Measurements from ENCODE around the gene EXOC3L2. TPM values are rescaled to one million over a fixed set of nuclear protein-coding genes. Genes with fewer than 3 reads are reported as not detected.

The EXOC3L2 gene
- total RNA-seq, 1 donor from 2014 or later: 6.1 TPM

DNA sequence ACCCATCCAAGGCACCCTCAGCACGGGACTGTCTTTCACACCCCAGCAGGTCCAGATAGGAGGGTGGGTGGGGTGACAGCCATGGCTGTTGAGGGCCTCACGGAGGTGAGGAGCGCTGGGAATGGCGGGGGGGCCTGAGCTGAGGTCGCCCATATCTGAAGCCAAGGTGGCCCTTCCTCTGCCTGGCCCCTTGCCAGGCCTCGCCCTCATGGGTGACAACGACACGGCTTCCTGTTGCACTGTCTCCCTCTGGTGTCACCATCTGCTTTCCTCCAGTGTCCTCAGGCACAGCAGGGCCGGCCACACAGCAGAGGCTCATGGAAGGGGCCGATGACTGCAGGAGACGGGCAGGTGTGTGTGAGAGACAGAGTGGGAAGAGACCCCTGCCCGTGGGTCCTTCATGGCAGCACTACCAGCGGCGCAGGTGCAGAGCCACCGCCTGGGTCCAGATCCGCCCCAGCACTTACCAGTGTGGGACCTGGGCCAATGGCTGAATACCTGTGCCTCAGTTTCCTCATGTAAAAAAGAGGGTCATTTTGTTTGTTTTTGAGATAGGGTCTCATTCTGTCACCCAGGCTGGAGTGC is 76.3 kb downstream of the EXOC3L2 start:
- intact Hi-C loops (cut with DNase I): no loop called here
- Histone ChIP-seq H3K9me3 (no peaks in the 10 kb centered on the region), H3K4me1 (peaks cover 40% of the 10 kb centered on the region), H3K27ac (no peak overlapping the region), H3K4me3 (no peak overlapping the region), H3K36me3 (no peaks in the 10 kb centered on the region), H3K27me3 (no peaks in the 10 kb centered on the region)
- no peak for DNase-seq (ENCODE audit: extremely low spot score in 2 of 2)
- no peak for TF ChIP-seq POLR2AphosphoS5 (IDR thresholded peaks at IDR 0.05; ENCODE audit: insufficient read depth in 1 of 2, low read depth in 1 of 2)
- TF ChIP-seq, protein P1, sequence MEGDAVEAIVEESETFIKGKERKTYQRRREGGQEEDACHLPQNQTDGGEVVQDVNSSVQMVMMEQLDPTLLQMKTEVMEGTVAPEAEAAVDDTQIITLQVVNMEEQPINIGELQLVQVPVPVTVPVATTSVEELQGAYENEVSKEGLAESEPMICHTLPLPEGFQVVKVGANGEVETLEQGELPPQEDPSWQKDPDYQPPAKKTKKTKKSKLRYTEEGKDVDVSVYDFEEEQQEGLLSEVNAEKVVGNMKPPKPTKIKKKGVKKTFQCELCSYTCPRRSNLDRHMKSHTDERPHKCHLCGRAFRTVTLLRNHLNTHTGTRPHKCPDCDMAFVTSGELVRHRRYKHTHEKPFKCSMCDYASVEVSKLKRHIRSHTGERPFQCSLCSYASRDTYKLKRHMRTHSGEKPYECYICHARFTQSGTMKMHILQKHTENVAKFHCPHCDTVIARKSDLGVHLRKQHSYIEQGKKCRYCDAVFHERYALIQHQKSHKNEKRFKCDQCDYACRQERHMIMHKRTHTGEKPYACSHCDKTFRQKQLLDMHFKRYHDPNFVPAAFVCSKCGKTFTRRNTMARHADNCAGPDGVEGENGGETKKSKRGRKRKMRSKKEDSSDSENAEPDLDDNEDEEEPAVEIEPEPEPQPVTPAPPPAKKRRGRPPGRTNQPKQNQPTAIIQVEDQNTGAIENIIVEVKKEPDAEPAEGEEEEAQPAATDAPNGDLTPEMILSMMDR (IDR thresholded peaks at IDR 0.05): no peak

DNA sequence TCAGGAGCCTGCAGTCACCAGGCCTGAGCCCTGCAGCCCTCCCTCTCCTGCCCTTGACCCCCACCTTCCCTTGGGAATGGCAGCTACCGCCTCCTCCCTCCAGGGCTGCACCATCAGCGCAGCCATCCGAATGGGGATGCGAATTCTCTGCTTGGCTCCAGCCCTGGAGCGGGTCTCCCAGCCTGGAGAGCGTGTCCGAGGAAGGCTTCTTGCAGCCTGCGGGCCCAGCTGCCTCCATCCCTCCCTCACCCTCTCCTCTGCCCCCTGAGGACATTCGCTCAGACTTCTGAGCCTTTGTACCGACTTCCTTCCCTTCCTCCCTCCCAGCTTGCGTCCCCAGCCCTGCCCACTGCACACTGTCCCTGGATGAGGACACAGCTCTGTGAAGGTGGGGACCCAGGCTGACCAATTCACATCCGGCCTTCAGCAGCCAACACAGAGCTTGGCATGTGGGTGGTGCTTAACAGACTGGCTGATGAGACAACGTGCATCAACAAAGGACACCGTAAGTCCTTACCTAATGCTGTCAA is 78.4 kb downstream of the EXOC3L2 start:
- DNase-seq (ENCODE audit: extremely low spot score in 2 of 2): no peak
- Histone ChIP-seq H3K36me3 (no peaks in the 10 kb centered on the region), H3K9me3 (no peaks in the 10 kb centered on the region), H3K4me3 (no peak overlapping the region), H3K27me3 (no peaks in the 10 kb centered on the region), H3K4me1 (peaks cover 51% of the 10 kb centered on the region), H3K27ac (no peak overlapping the region)
- TF ChIP-seq, protein P1 (IDR thresholded peaks at IDR 0.05): no peak
- TF ChIP-seq POLR2A (IDR thresholded peaks at IDR 0.05) (no peak), POLR2AphosphoS5 (IDR thresholded peaks at IDR 0.05; ENCODE audit: insufficient read depth in 1 of 2, low read depth in 1 of 2) (no peak)
- intact Hi-C loops (cut with DNase I): no loop called here

DNA sequence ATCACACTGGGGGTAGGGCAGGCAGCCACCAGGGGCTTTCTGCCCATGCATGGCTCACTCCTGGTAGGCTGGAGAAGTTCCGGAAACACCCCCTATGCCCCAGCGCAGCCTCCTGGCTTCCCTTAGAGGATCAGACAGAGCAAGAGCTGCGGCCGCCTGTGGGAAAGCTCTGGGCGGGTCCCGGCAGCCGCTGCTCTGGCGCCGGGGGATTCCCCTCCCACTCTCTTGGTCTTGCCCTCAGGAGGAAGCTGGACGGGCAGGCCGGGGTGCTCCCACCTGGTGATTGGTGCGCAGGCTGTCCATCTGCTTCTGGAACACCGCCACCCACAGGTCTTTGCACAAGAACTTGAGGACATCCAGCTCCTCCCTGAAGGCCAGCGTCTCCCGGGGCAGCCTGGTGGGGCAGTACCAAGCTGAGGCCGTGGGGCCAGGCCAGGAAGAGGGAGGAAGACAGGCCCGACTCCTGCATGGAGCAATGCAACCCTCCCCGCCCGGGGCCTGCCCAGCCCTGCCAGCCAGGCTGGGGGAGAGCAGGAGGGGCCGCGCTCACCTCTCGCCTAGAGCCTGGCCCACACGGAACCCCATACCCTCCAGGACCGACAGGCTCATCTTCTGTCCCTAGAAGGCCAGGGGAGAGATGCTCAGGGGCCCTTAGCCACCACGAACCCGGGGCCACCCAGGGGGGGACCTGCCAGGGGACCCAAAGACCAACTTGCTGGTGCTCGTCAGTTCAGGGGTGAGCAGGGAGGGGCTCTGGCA is 80.5 kb downstream of the EXOC3L2 start:
- H3K27me3 ChIP-seq: no peaks in the 10 kb centered on the region
- TF ChIP-seq POLR2AphosphoS5 (IDR thresholded peaks at IDR 0.05; ENCODE audit: insufficient read depth in 1 of 2, low read depth in 1 of 2) (no peak), POLR2A (IDR thresholded peaks at IDR 0.05) (no peak)
- TF ChIP-seq, protein P1 (IDR thresholded peaks at IDR 0.05): no peak
- no peak overlapping the region for H3K4me3 ChIP-seq
- peaks cover 58% of the 10 kb centered on the region for H3K4me1 ChIP-seq
- DNase-seq (ENCODE audit: extremely low spot score in 2 of 2): no peak
- intact Hi-C loops (cut with DNase I): no loop called here
- no peaks in the 10 kb centered on the region for H3K36me3 ChIP-seq
- no peak overlapping the region for H3K27ac ChIP-seq
- no peaks in the 10 kb centered on the region for H3K9me3 ChIP-seq

DNA sequence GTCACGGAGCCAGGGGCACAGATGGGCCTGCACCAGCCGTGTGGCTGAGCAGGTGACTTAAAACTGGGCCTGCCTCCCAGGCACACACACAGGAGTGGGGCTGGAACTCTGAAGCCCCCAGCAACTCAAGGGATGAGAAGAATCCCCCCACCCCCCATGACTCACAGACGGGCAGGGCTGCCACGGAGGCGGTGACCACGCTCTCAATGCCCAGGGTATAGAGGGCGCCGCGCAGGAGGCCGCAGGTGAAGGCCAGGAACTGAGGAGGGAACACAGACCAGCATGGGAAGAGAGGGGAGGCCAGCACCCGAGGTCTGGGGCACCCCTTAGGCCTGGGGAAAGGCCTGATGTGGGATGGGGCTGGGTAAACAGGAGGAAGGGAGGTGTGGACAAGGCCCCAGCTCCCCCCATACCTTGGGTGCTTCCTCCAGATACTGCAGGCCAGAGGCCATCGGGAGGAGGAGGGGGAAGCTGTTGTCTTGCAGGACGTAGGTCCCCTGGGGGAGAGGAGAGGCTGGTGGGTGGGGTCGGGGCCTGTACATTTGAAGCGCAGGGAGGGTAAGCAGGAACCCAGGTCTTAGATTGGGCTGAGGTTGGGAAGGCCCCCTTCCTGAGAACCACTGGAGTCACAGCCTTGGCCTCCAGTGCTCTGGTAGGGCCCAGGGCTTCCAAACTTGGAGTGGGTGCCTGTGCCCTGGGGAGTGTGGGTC is 81.3 kb downstream of the EXOC3L2 start:
- no peak for DNase-seq (ENCODE audit: extremely low spot score in 2 of 2)
- no peaks in the 10 kb centered on the region for H3K36me3 ChIP-seq
- peaks cover 62% of the 10 kb centered on the region for H3K4me1 ChIP-seq
- H3K4me3 ChIP-seq: no peak overlapping the region
- H3K27ac ChIP-seq: no peak overlapping the region
- TF ChIP-seq POLR2AphosphoS5 (IDR thresholded peaks at IDR 0.05; ENCODE audit: insufficient read depth in 1 of 2, low read depth in 1 of 2) (no peak), POLR2A (IDR thresholded peaks at IDR 0.05) (no peak)
- TF ChIP-seq, protein P1 (IDR thresholded peaks at IDR 0.05): no peak
- intact Hi-C loops (cut with DNase I): no loop called here
- H3K27me3 ChIP-seq: no peaks in the 10 kb centered on the region
- H3K9me3 ChIP-seq: no peaks in the 10 kb centered on the region
